SK-N-MC (cell line): ENCODE results near the gene CLSTN3.
A peak's percentile ranks its signal among the peaks of the same experiment; 100 is the strongest.

Source experiments
- DNase-seq: peaks from one replicate; pipeline ENCODE4 v3.0.0-alpha.2; 2011; ENCODE audit warnings: low read depth, low spot score
- H3K27ac ChIP-seq: fragments of 200-600 bp; sonication (generic); 2 replicates; pipeline ENCODE4 v1.5.1; 2016; ENCODE audit warnings: mixed run types
- H3K36me3 ChIP-seq: fragments of 200-600 bp; sonication (generic); 2 replicates; pipeline ENCODE4 v1.6.1; 2017; ENCODE audit warnings: antibody characterized with exemption, low read length, mixed read lengths; ENCODE audit not compliant: insufficient read depth
- H3K4me3 ChIP-seq: fragments of 200-600 bp; sonication (generic); 2 replicates; pipeline ENCODE4 v1.5.1; 2016
- H3K9ac ChIP-seq: fragments of 200-600 bp; sonication (generic); 2 replicates; pipeline ENCODE4 v1.8.0; 2017; ENCODE audit warnings: mixed run types, mixed read lengths; ENCODE audit not compliant: insufficient read length
- H3K9me3 ChIP-seq: fragments of 200-600 bp; sonication (generic); 2 replicates; pipeline ENCODE4 v1.6.1; 2017; ENCODE audit warnings: low read depth, mild to moderate bottlenecking, antibody characterized with exemption, low read length, moderate library complexity, mixed read lengths
- EZH2 ChIP-seq: fragments of 200-600 bp; sonication (generic); IDR thresholded peaks from one replicate; pipeline ENCODE4 v1.6.1; 2017; ENCODE audit warnings: antibody characterized with exemption
- FOXP2 ChIP-seq: optimal IDR thresholded peaks from 2 replicates; pipeline ENCODE3; 2011; ENCODE audit warnings: mild to moderate bottlenecking, moderate library complexity; ENCODE audit not compliant: insufficient read depth; ENCODE audit errors: extremely low read length, control extremely low read depth
- POLR2AphosphoS5 ChIP-seq: IDR thresholded peaks from 2 replicates; pipeline ENCODE4 v1.6.1; 2012; ENCODE audit warnings: mild to moderate bottlenecking, low read depth, low read length, borderline replicate concordance

The CLSTN3 gene

DNA sequence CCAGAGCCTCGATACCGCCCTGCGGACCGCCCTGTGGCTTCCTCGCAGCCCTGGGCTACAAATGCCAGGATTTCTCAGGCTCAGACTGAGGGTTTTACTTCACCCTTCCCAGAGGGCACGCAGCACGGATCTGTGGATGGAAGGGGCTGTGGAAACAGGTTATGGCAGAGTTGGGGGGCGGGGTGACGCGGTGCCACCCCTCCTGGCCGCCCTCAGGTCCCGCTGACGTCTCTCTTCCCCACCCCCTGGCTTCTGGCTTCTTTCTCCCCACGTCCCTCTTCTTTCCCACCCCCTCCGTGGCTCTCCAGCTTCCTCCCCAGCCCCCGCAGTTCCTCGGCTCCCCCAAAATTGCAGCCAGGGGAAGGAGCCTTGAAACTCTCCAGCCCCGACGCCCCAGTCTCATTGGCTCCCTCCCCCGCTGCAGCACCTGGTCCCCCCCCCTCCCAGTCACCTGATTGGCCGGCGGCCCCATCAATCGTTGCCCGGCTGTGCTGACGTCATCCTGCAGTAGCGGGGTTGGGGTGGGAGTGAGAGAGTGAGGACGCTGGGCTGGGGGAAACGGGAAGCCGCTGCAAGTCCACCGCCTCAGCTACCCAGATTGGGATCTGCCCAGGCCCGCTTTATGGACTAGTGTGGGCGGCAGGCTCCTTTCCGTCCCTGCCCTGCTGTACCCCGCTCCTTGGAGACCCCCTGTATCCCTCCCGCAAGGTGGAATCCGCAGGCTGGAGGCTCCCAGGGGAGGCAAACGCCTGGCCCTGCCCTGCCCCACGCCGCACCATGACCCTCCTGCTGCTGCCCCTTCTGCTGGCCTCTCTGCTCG lies at the start of gene CLSTN3:
CLSTN3 (plus strand) TSS at position 500 of the 820 bp plus-strand sequence; CDS start at position 778, 278 bp downstream.
- DNase-seq: no peak
- TF ChIP-seq POLR2AphosphoS5 (no peak), FOXP2 (no peak), EZH2 (no peak)
- Histone ChIP-seq H3K4me3 (peak within 1 kb of the TSS; percentile 81), H3K9me3 (no peaks in the 10 kb centered on the region), H3K9ac (peak within 1 kb of the TSS; percentile 77), H3K27ac (no peak within 1 kb of the TSS), H3K36me3 (no peaks in the 10 kb centered on the region)

DNA sequence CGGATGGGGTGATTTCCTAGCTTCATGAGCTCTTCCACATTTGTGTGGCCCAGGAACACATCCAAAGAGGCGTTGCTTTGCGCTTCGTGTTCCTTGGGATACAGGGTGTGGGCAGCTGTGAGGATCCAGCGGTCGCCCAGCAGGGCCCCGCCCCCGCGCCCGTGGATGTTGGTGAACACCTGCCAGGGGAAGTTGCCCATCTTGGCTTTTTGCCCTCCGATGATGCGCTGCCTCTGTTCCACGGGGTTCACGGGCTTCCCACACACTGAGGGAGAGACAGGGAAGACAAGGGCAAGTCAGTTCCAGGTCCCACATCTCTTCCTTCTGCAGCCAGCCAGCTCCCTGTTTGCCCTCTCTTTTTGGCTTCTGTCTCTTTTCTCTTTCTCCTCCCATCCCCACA lies 49.1 kb upstream of the CLSTN3 start:
- Histone ChIP-seq H3K27ac (no peak overlapping the region), H3K9ac (no peak overlapping the region), H3K36me3 (no peaks in the 10 kb centered on the region), H3K9me3 (no peaks in the 10 kb centered on the region), H3K4me3 (no peak overlapping the region)
- no peak for DNase-seq
- TF ChIP-seq EZH2 (no peak), POLR2AphosphoS5 (no peak), FOXP2 (no peak)

DNA sequence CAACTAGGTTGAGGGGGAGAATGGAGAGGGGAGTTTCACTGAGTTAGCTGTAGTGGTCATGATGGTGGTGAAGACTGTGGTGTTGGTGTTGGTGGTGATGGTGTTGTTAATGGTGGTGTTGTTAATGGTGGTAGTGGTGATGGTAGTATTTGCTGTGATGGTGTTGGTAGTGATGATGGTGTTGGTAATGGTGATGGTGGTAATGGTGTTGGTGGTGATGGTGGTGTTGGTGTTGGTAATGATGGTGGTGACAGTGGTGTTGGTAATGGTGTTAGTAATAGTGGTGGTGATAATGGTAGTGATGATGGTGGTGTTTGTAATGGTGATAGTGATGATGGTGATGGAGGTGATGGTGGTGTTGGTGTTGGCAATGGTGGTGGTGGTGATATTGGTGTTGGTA lies 47.0 kb upstream of the CLSTN3 start:
- H3K27ac ChIP-seq: no peak overlapping the region
- H3K36me3 ChIP-seq: no peaks in the 10 kb centered on the region
- no peak overlapping the region for H3K4me3 ChIP-seq
- DNase-seq: no peak
- H3K9me3 ChIP-seq: no peaks in the 10 kb centered on the region
- H3K9ac ChIP-seq: no peak overlapping the region
- no peak for TF ChIP-seq EZH2
- no peak for TF ChIP-seq FOXP2
- TF ChIP-seq POLR2AphosphoS5: no peak

DNA sequence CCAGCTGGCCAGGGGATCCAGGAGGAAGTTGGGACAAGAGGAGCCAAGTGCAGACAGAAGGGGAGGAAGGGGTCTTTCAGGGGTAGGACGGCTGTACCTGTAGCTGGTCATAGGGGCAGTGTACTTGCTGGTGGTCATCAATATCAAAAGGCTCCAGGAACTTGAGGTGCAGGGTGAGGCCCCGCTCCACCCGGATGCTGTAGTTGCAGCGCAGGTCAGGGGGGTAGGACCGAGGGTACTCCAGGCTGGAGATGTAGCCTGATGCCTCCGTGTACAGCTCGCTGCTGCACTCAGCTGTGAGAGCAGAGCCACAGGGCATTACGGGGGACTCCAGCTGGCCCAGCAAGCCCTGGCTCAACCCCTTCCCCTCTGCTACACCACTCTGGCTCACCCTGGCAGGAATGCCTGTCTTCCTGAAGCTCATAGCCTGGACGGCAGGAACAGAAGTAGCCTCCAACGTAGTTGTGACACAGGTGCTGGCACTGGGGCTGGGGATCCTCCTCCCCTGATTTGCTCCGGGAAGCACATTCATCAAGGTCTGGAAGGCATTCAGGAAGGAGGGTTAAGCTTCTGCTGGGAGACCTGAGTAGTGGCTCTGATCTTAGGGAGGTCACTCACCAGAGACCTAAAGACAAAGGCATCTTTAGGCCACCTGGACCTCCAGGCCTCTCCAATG lies 40.8 kb upstream of the CLSTN3 start:
- no peaks in the 10 kb centered on the region for H3K36me3 ChIP-seq
- H3K27ac ChIP-seq: no peak overlapping the region
- no peak overlapping the region for H3K9ac ChIP-seq
- no peak overlapping the region for H3K4me3 ChIP-seq
- TF ChIP-seq EZH2 (no peak), FOXP2 (no peak)
- H3K9me3 ChIP-seq: no peaks in the 10 kb centered on the region
- no peak for DNase-seq

DNA sequence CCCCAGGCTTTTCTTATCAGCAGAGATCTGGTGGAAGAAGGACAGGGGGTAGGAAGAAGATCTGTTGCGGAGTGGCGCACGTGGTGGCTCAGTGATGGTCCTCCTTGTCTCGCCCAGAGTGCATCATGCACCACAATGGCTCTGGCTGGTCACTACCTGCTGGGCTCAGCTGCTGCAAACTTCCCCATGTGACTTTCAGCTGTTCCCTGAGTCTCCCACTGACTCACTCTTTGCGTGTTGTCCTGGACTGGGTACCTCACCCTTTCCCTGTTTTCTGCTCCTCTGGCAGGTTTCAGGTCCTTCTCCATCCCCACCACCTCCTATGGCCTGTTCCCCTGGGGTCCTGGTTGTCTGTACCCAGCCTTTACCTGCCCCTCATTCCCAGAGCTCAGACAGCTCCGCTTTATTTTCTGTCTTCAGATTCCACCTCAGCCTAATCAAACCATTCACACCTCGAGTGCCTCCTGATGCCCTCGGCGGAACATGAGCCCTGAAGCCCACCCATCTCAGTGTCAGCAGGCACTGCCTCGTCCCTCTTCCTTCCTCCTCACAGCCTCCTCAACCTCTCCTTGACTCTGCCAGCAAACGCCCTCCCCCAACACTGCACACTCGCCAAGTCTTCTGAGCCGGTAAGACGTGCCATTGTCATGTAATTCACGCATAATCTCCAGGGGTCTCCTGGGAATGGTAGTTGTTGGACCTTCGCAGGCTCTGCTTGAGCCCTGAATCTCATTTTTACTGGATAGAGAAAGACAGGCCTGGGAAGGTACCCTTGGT lies 39.8 kb upstream of the CLSTN3 start:
- TF ChIP-seq EZH2 (no peak), FOXP2 (no peak), POLR2AphosphoS5 (no peak)
- no peak overlapping the region for H3K4me3 ChIP-seq
- H3K36me3 ChIP-seq: no peaks in the 10 kb centered on the region
- H3K9ac ChIP-seq: no peak overlapping the region
- H3K9me3 ChIP-seq: no peaks in the 10 kb centered on the region
- no peak overlapping the region for H3K27ac ChIP-seq
- DNase-seq: no peak

DNA sequence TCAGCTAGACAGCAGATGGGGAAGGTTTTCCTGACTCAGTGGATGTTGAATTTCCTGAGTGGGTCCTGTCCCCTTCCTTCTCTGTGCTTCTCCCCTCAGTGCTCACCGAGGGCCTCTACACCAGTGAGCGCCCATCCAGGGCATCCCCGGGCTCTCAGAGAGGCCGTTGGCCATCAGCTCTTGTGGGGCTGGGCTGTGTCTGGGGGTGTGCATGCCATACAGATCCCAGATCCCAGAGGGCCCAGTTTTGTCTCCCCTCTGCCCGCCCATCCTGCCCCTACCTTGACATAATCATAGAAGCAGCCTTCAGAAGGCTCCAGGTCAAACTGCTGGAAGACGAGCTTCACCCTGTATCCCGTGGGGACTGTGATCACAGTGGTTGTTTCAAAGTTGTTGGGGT lies 39.0 kb upstream of the CLSTN3 start:
- Histone ChIP-seq H3K27ac (no peak overlapping the region), H3K4me3 (no peak overlapping the region), H3K9ac (no peak overlapping the region), H3K9me3 (no peaks in the 10 kb centered on the region), H3K36me3 (no peaks in the 10 kb centered on the region)
- TF ChIP-seq POLR2AphosphoS5 (no peak), EZH2 (no peak), FOXP2 (no peak)
- no peak for DNase-seq

DNA sequence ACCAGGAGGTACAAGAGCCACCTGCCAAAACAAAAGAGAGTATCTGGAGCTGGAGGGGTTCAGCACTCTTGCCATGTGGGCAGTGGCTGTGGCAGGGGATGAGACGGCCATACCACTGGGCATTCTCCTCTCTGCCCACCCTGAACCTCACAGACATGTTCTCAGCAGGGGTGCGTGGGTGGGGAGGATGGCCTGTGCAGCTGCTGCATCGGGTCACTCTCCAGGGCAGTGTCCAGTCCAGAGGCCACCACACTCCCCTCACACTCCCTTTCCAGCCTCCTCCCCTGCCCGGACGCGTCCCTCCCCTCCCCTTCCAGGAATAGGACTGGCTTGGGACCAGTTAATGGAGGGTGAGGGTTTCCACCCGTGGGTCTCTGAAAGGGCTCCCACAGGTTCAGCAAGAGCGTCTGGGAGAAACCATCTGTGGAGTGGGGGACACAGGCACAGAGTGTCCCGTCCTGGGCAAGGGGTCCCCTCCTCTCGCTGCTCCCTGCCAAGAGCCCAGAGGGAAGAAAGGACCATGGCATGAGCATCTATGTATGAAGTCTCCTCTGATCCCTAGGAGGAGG lies 38.4 kb upstream of the CLSTN3 start:
- Histone ChIP-seq H3K36me3 (no peaks in the 10 kb centered on the region), H3K4me3 (peak overlapping the region; percentile 77), H3K9me3 (no peaks in the 10 kb centered on the region), H3K27ac (no peak overlapping the region), H3K9ac (peak overlapping the region; percentile 50)
- DNase-seq: no peak
- TF ChIP-seq EZH2 (no peak), POLR2AphosphoS5 (no peak), FOXP2 (no peak)

DNA sequence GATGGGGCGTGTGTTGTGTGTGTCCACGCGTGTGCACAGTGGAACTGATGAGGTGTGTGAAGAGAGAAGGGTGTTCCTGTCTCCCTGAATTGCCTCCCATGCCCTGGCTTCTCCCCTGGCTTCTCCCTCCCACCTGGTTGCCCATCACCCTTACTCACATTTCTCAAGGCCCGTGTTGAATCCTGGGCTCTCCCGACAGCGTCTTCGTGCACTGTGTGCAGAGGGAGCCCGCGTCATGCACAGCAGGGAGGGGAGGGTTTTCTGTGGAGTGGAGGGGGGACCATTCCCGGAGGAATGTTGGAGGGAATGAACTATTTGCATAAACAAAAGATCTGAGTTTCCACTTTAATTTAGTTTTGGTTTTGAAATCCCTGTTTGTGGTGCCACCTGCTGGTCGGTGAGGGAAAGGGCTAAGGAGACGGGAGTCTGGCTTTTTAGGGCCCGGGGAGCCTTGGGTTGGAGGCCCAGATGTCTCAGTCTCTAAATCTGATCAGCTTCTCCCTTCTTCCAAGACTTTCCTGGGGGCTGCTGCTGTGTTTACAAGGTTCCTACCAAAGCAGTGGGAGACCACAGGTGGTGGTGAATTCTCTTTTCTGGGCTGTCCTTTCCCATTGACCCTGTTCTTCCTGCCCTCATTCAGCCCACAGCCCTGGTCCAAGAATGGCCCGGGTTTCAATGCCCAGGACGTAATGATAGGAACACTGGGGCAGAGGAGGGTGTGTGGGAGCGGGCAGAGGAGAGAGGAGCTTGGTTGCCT lies 37.8 kb upstream of the CLSTN3 start, which contains the start of gene C1R:
C1R (minus strand) TSS at position 217 of the 757 bp plus-strand sequence; CDS start at position 160, 57 bp downstream.
- TF ChIP-seq POLR2AphosphoS5 (no peak), EZH2 (no peak), FOXP2 (no peak)
- DNase-seq: peak; percentile 58
- peak within 1 kb of the TSS; percentile 50 for H3K9ac ChIP-seq
- no peak within 1 kb of the TSS for H3K27ac ChIP-seq
- H3K36me3 ChIP-seq: no peaks in the 10 kb centered on the region
- peak within 1 kb of the TSS; percentile 77 for H3K4me3 ChIP-seq
- no peaks in the 10 kb centered on the region for H3K9me3 ChIP-seq
